Measurements from ENCODE around the gene LRRC4. TPM values are rescaled to one million over a fixed set of nuclear protein-coding genes. Genes with fewer than 3 reads are reported as not detected.

Gene LRRC4
- total and polyA plus RNA-seq, 2 donors (not counting 3 experiments of a cell fraction or from before 2014, with no cell fraction given): 3.8 to 4.2 TPM

GRCh38 chr7:127981965-127982364 is 49.3 kb downstream of the LRRC4 start:
- TF ChIP-seq POLR2A (IDR thresholded peaks at IDR 0.05; ENCODE audit: low read depth, low read length): no peak
- no peak for TF ChIP-seq GATA2 (IDR thresholded peaks at IDR 0.05; ENCODE audit: insufficient read depth, insufficient read length, low read depth, low read length)
- TF ChIP-seq FOS (IDR thresholded peaks at IDR 0.05; ENCODE audit: borderline replicate concordance, insufficient read depth, low read length): no peak
- no peak for TF ChIP-seq POLR2AphosphoS5 (IDR thresholded peaks at IDR 0.05; ENCODE audit: insufficient read depth, low read depth, low read length)
- TF ChIP-seq CTCF (IDR thresholded peaks at IDR 0.05; ENCODE audit: extremely low read depth in 1 of 2, insufficient read depth in 1 of 2, low read depth in 1 of 2, low read length in 2 of 2): no peak
- TF ChIP-seq EZH2 (IDR thresholded peaks at IDR 0.05; ENCODE audit: borderline replicate concordance, low read depth, low read length, severe bottlenecking): no peak
- TF ChIP-seq MYC (IDR thresholded peaks at IDR 0.05; ENCODE audit: low read depth, low read length): no peak
- TF ChIP-seq JUN (IDR thresholded peaks at IDR 0.05; ENCODE audit: borderline replicate concordance, insufficient read depth, insufficient read length, low read depth): no peak
- no peak for TF ChIP-seq MAX (IDR thresholded peaks at IDR 0.05; ENCODE audit: insufficient read depth, insufficient read length)
- CTCF ChIA-PET: interaction anchor here (1.3 kb wide), 1 partner anchor 22 kb away, joined by 3 read pairs; no protein-coding TSS in a partner anchor
- intact Hi-C loops (cut with micrococcal nuclease): no loop called here

More at GRCh38 chr7:127981965-127982364, 49.3 kb downstream of the LRRC4 start:
- DNase-seq (ENCODE audit: low read depth, low spot score): no peak
- POLR2A ChIA-PET: no interaction called here
- no peaks in the 10 kb centered on the region for H3K4me1 ChIP-seq (ENCODE audit: control insufficient read depth, extremely low read depth, insufficient read depth, low read length)
- no peak overlapping the region for H3K9ac ChIP-seq (replicated peaks; ENCODE audit: extremely low read depth, insufficient read depth, low read length)
- FAIRE-seq: no peak
- peaks cover 4% of the 10 kb centered on the region for H4K20me1 ChIP-seq (replicated peaks; ENCODE audit: control insufficient read depth, extremely low read depth, insufficient read depth, low read length)
- dilution Hi-C loops (cut with MboI; ENCODE audit: extremely low pct_ligation_motif_present, low sequenced_read_pairs): no loop called here
- no peak overlapping the region for H3K4me2 ChIP-seq (ENCODE audit: insufficient read depth, low read length)
- H3K4me3 ChIP-seq (replicated peaks in 1 of 3; ENCODE audit: insufficient read depth in 1 of 3, low read depth in 1 of 3, low read length in 3 of 3): no peak overlapping the region
- H3K27me3 ChIP-seq (ENCODE audit: control insufficient read depth in 2 of 2, insufficient read depth in 2 of 2, low read length in 2 of 2): no peaks in the 10 kb centered on the region
- no TSS peak for BruUV-seq (replicated peaks)
- H2AFZ ChIP-seq (ENCODE audit: low read depth, low read length): no peak overlapping the region
- H3K27ac ChIP-seq (ENCODE audit: insufficient read depth, low read depth, low read length): no peak overlapping the region
- H3K9me3 ChIP-seq (replicated peaks; ENCODE audit: control insufficient read depth, insufficient read depth, low read length): no peaks in the 10 kb centered on the region
- H3K36me3 ChIP-seq (ENCODE audit: control insufficient read depth in 2 of 2, extremely low read depth in 1 of 2, insufficient read depth in 2 of 2, low read length in 2 of 2): no peaks in the 10 kb centered on the region
- H3K79me2 ChIP-seq (ENCODE audit: control insufficient read depth, insufficient read depth, low read length): no peaks in the 10 kb centered on the region
- no peaks in the 10 kb centered on the region for H3K9me1 ChIP-seq (replicated peaks; ENCODE audit: control insufficient read depth, extremely low read depth, insufficient read depth, low read length)
